Endothelial cell of umbilical vein (primary cell): ENCODE measurements around the gene ANKH. TPM values are rescaled to one million over a fixed set of nuclear protein-coding genes. Genes with fewer than 3 reads are reported as not detected.

Experiments used
- BruUV-seq: library from RNA; stranded (reverse); fragments of 400-500 nt; replicated peaks from 2 replicates; lab custom pipeline; 2021; lab: Mats Ljungman, UMichigan
- CTCF ChIA-PET: fragments of 300-600, 350-600 bp; sonication (Branson Sonifier 250); formaldehyde crosslinking; loops from one replicate; lab custom pipeline; 2021; ENCODE audit warnings: antibody characterized with exemption, inconsistent platforms; lab: Charles Lee
- POLR2A ChIA-PET: fragments of 300-600, 350-600 bp; sonication (Branson Sonifier 250); formaldehyde crosslinking; loops from one replicate; lab custom pipeline; 2021; ENCODE audit warnings: antibody characterized with exemption, inconsistent platforms; lab: Charles Lee
- DNase-seq: peaks from one replicate; pipeline ENCODE4 v3.0.0-alpha.2; 2011; ENCODE audit warnings: low read depth, low spot score
- FAIRE-seq: peaks from 2 replicates; lab custom pipeline; 2011; peaks lifted over from hg19 to GRCh38; lab: Jason Lieb, UNC
- H2AFZ ChIP-seq: 2 replicates; pipeline ENCODE4 v1.6.0; 2012; ENCODE audit warnings: low read depth, low read length, control low read depth, inconsistent platforms
- H3K27ac ChIP-seq: 2 replicates; pipeline ENCODE4 v1.5.1; 2011; ENCODE audit warnings: low read depth, mild to moderate bottlenecking, control low read depth, low read length, moderate library complexity; ENCODE audit not compliant: insufficient read depth
- H3K27me3 ChIP-seq, 2 experiments: 2 replicates each; pipeline versions ENCODE4 v1.6.0 to v1.6.1; 2011; ENCODE audit warnings: low read length in 2 of 2, mixed read lengths in 1 of 2; ENCODE audit not compliant: control insufficient read depth in 2 of 2, insufficient read depth in 2 of 2
- H3K36me3 ChIP-seq, 2 experiments: 2 replicates in 1 of 2; 3 replicates in 1 of 2; pipeline ENCODE4 v1.5.1; 2011; ENCODE audit warnings: low read length in 2 of 2, mild to moderate bottlenecking in 1 of 2, moderate library complexity in 1 of 2; ENCODE audit not compliant: control insufficient read depth in 2 of 2, insufficient read depth in 2 of 2; ENCODE audit errors: extremely low read depth in 1 of 2
- H3K4me1 ChIP-seq: 3 replicates; pipeline ENCODE4 v1.5.1; 2011; ENCODE audit warnings: mild to moderate bottlenecking, low read length; ENCODE audit not compliant: control insufficient read depth, insufficient read depth; ENCODE audit errors: extremely low read depth
- H3K4me2 ChIP-seq: 2 replicates; pipeline ENCODE4 v1.6.1; 2011; ENCODE audit warnings: low read length, control low read depth, mixed read lengths; ENCODE audit not compliant: insufficient read depth
- H3K4me3 ChIP-seq, 3 experiments: fragments of 200-600 bp in 1 of 3; sonication (generic), shearing (Covaris generic) in 1 of 3; replicated peaks in 1 of 3; 2 replicates each; pipeline ENCODE4 v1.5.1; 2011 to 2016; ENCODE audit warnings: control low read depth in 3 of 3, low read length in 3 of 3, mild to moderate bottlenecking in 2 of 3, inconsistent platforms in 1 of 3, low read depth in 1 of 3, moderate library complexity in 1 of 3; ENCODE audit not compliant: insufficient read depth in 1 of 3
- H3K79me2 ChIP-seq: 2 replicates; pipeline ENCODE4 v1.6.0; 2012; ENCODE audit warnings: low read length, inconsistent platforms; ENCODE audit not compliant: control insufficient read depth, insufficient read depth
- H3K9ac ChIP-seq: replicated peaks from 2 replicates; pipeline ENCODE3; 2011; ENCODE audit warnings: low read length, control low read depth; ENCODE audit not compliant: insufficient read depth; ENCODE audit errors: extremely low read depth
- H3K9me1 ChIP-seq: replicated peaks from 3 replicates; pipeline ENCODE4 v1.6.0; 2011; ENCODE audit warnings: mild to moderate bottlenecking, low read length; ENCODE audit not compliant: control insufficient read depth, insufficient read depth; ENCODE audit errors: extremely low read depth
- H3K9me3 ChIP-seq: replicated peaks from 2 replicates; pipeline ENCODE4 v1.5.1; 2012; ENCODE audit warnings: low read length, inconsistent platforms; ENCODE audit not compliant: control insufficient read depth, insufficient read depth
- H4K20me1 ChIP-seq: replicated peaks from 2 replicates; pipeline ENCODE3; 2011; ENCODE audit warnings: mild to moderate bottlenecking, low read length; ENCODE audit not compliant: control insufficient read depth, insufficient read depth; ENCODE audit errors: extremely low read depth
- CTCF ChIP-seq, 2 donors: IDR thresholded peaks; 1 replicate in 1 of 2; 2 replicates in 1 of 2; pipeline ENCODE4 v1.5.1; 2011; ENCODE audit warnings: low read length in 2 of 2, mild to moderate bottlenecking in 2 of 2, moderate library complexity in 2 of 2, control low read depth in 1 of 2, inconsistent platforms in 1 of 2, low read depth in 1 of 2; ENCODE audit not compliant: insufficient read depth in 1 of 2; ENCODE audit errors: extremely low read depth in 1 of 2
- FOS ChIP-seq: IDR thresholded peaks from 2 replicates; pipeline ENCODE4 v1.6.1; 2011; ENCODE audit warnings: mild to moderate bottlenecking, low read length, moderate library complexity, borderline replicate concordance; ENCODE audit not compliant: insufficient read depth
- GATA2 ChIP-seq: IDR thresholded peaks from 2 replicates; pipeline ENCODE4 v1.7.0; 2011; ENCODE audit warnings: low read depth, mild to moderate bottlenecking, moderate library complexity, mixed read lengths, low read length; ENCODE audit not compliant: insufficient read length, insufficient read depth
- JUN ChIP-seq: IDR thresholded peaks from 2 replicates; pipeline ENCODE4 v1.6.1; 2011; ENCODE audit warnings: borderline replicate concordance, low read depth; ENCODE audit not compliant: insufficient read length, insufficient read depth
- MAX ChIP-seq: IDR thresholded peaks from 2 replicates; pipeline ENCODE4 v1.6.1; 2011; ENCODE audit not compliant: insufficient read depth, insufficient read length
- MYC ChIP-seq: IDR thresholded peaks from one replicate; pipeline ENCODE4 v1.6.1; 2011; ENCODE audit warnings: mild to moderate bottlenecking, low read depth, low read length
- POLR2AphosphoS5 ChIP-seq: IDR thresholded peaks from 2 replicates; pipeline ENCODE4 v1.6.1; 2012; ENCODE audit warnings: low read depth, mild to moderate bottlenecking, control low read depth, low read length, moderate library complexity; ENCODE audit not compliant: insufficient read depth
- dilution Hi-C: fragments of 300-500 bp; cut with MboI; formaldehyde crosslinking; loops from one replicate; pipeline ENCODE4 v1.15.0; 2019; ENCODE audit warnings: low sequenced_read_pairs; ENCODE audit not compliant: extremely low pct_ligation_motif_present
- intact Hi-C: fragments of 100-400 bp; cut with micrococcal nuclease; formaldehyde crosslinking; loops from one replicate; pipeline ENCODE4 v1.10.0; 2022
- polyA plus RNA-seq, 4 experiments: library from polyadenylated mRNA; depleted of rRNA in 3 of 4; stranded (reverse) in 3 of 4; unstranded in 1 of 4; fragments of >200 nt; gene quantifications; 2 replicates each; pipeline versions ENCODE4 v1.2.1 to v1.2.3, GENCODE V29; 2011 to 2012; ENCODE audit warnings: missing spikeins in 1 of 4
- total RNA-seq: library from RNA; stranded (reverse); gene quantifications from 2 replicates; pipeline ENCODE4 v1.2.3, GENCODE V29; 2021

Gene ANKH
- total and polyA plus RNA-seq, 2 donors (not counting 3 experiments of a cell fraction or from before 2014, with no cell fraction given) = 12.7 to 31.4 TPM

GRCh38 chr5:14782591-14782990, 89.0 kb downstream of the ANKH start:
- Histone ChIP-seq H3K27me3 (no peaks in the 10 kb centered on the region), H3K79me2 (no peaks in the 10 kb centered on the region), H4K20me1 (no peaks in the 10 kb centered on the region), H3K4me1 (no peaks in the 10 kb centered on the region), H3K4me2 (no peak overlapping the region), H3K27ac (no peak overlapping the region), H3K4me3 (no peak overlapping the region), H3K9me3 (no peaks in the 10 kb centered on the region), H3K9me1 (no peaks in the 10 kb centered on the region), H3K36me3 (no peaks in the 10 kb centered on the region), H2AFZ (no peak overlapping the region), H3K9ac (no peak overlapping the region)
- FAIRE-seq (no peak), DNase-seq (no peak)
- intact Hi-C loops (no loop called here), dilution Hi-C loops (no loop called here)
- no TSS peak for BruUV-seq
- ChIA-PET POLR2A (no interaction called here), CTCF (interaction anchor here (1.1 kb wide), 1 partner anchor 12 kb away, joined by 3 read pairs; no protein-coding TSS in a partner anchor)
- TF ChIP-seq MAX (no peak), FOS (no peak), CTCF (IDR thresholded peaks at IDR 0.05; ENCODE audit: extremely low read depth in 1 of 2, insufficient read depth in 1 of 2, low read depth in 1 of 2, low read length in 2 of 2) (no peak), MYC (no peak), JUN (no peak), GATA2 (no peak), POLR2AphosphoS5 (no peak)
